Thymus (tissue), 11 donors: ENCODE data around the gene PLIN4. TPM values are rescaled to one million over a fixed set of nuclear protein-coding genes. Genes with fewer than 3 reads are reported as not detected.

Experiments used
- DNase-seq, 9 donors: peaks; one replicate each; pipeline ENCODE4 v3.0.0-alpha.2; 2013; ENCODE audit warnings: low spot score in 9 of 9, low read depth in 6 of 9, missing footprints in 1 of 9
- H3K27ac ChIP-seq, 2 donors: one replicate each; pipeline ENCODE4 v1.5.1; 2013; ENCODE audit warnings: control low read depth in 1 of 2, low read depth in 1 of 2, low read length in 1 of 2, mild to moderate bottlenecking in 1 of 2, moderate library complexity in 1 of 2
- H3K27me3 ChIP-seq, 2 donors: one replicate each; pipeline ENCODE4 v1.5.1; 2013; ENCODE audit warnings: low read length in 1 of 2; ENCODE audit not compliant: control insufficient read depth in 2 of 2, insufficient read depth in 1 of 2
- H3K36me3 ChIP-seq, 2 donors: one replicate each; pipeline ENCODE4 v1.5.1; 2013; ENCODE audit warnings: low read length in 1 of 2, mild to moderate bottlenecking in 1 of 2, moderate library complexity in 1 of 2; ENCODE audit not compliant: control insufficient read depth in 2 of 2, insufficient read depth in 2 of 2
- H3K4me1 ChIP-seq, 2 donors: one replicate each; pipeline ENCODE4 v1.5.1; 2013; ENCODE audit warnings: low read length in 2 of 2; ENCODE audit not compliant: control insufficient read depth in 2 of 2, insufficient read depth in 2 of 2
- H3K4me3 ChIP-seq, 2 donors: one replicate each; pipeline ENCODE4 v1.5.1; 2013; ENCODE audit warnings: low read length in 2 of 2, control low read depth in 1 of 2, mild to moderate bottlenecking in 1 of 2
- H3K9me3 ChIP-seq, 2 donors: one replicate each; pipeline ENCODE4 v1.5.1; 2013; ENCODE audit warnings: low read length in 1 of 2, mild to moderate bottlenecking in 1 of 2; ENCODE audit not compliant: control insufficient read depth in 2 of 2, insufficient read depth in 1 of 2
- WGBS: extraction: QIAGEN DNeasy Blood & Tissue Kit; methylation state at CpG from one replicate; pipeline ENCODE4 v1.1.7; 2013; 5-methylcytosine and 5-hydroxymethylcytosine counted together
- polyA plus RNA-seq: library from polyadenylated mRNA; stranded (reverse); fragments of 200-250 nt; gene quantifications from one replicate; pipeline ENCODE4 v1.2.3, GENCODE V29; 2013
- total RNA-seq: library from RNA; stranded (reverse); fragments of 120-200 nt; gene quantifications from one replicate; pipeline ENCODE4 v1.2.4, GENCODE V29; 2013
- donor health status: healthy.

PLIN4 gene
- total and polyA plus RNA-seq, 2 donors: 0.19 to 2.3 TPM

DNA sequence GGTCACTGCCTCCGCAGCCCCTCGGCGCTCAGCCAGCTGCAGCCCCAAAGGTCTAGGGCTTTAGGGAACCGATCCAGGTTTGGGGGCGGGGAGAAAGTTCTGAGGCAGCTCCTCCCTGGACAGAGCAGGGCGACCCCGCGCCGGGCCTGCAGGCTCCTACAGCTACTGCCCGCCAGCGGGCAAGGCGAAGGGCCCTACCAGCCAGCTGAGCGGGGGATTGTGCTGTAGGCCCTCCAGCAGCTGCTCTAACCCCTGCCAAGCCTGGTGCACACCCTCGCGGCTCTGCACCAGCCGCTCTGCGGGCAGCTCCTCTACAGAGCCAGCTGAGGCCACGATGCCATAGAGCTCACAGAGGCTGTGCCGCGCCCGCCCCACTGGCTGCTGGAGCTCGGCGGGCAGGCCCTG lies 14.0 kb downstream of the PLIN4 start:
- H3K36me3 ChIP-seq: peaks cover 30 to 54% of the 10 kb centered on the region in 2 donors
- no peaks in the 10 kb centered on the region for H3K9me3 ChIP-seq
- no peak for DNase-seq
- H3K27ac ChIP-seq: no peak overlapping the region
- WGBS: 96% methylated on average over 23 of the region's 23 CpGs
- H3K27me3 ChIP-seq: no peaks in the 10 kb centered on the region
- no peak overlapping the region for H3K4me3 ChIP-seq
- H3K4me1 ChIP-seq: no peaks in the 10 kb centered on the region

DNA sequence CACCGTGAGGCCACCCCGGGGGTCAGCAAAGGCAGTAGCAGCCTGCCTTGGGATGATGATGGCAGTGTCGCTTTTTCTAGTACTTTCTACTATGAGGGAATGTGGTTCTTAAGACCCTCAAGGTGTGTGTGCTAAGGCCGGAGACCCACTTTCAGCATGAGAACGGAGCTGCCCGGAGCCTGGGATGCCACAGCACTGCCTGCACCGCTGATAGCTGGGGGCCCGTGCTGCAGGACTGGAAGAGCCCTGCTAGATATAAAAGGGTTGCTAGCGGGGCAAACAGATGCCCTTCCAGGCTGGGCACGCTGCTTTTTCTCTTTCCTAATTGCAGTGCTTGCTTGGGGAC lies 14.5 kb downstream of the PLIN4 start:
- Histone ChIP-seq H3K9me3 (no peaks in the 10 kb centered on the region), H3K4me3 (no peak overlapping the region), H3K36me3 (peaks cover 31 to 56% of the 10 kb centered on the region in 2 donors), H3K27me3 (no peaks in the 10 kb centered on the region), H3K4me1 (no peaks in the 10 kb centered on the region), H3K27ac (peak overlapping the region in 1 of 2 donors; percentile 8)
- WGBS: 98% methylated on average over 10 of the region's 10 CpGs
- DNase-seq: no peak

DNA sequence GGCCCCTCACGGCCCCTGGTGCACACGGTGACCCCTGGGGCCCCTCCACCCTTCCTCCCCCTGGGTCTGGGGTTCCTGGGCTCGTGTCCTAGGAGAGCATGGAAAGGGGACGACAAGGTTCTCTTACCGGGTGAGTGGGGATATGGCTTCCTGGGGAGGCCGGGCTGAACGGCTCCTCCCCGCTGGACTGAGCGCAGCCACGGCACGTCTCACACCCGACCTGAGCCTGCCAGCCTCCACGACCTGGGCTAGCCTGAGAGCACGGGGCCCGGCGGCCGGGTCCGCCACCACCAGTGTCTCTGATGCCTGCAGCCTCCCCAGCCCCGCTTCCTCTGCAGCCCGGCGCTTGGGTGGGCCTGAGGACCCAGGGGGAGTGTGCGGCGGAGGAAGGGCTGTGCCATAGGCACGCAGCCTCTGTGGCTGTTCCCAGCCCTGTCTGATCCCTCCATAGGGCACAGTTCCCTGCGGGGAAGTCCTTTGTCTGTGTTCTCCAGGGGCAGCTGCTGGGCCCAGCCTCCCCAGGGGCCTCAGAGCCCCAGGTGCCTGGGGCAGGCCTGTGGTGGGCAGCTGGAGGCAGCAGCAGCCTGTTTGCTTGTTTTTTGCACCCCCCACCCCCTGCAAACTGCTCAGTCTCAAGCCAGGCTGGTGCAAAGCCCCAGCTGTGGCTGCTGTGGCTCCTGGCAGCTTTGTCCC lies 15.0 kb downstream of the PLIN4 start:
- Histone ChIP-seq H3K4me3 (no peak overlapping the region), H3K36me3 (peaks cover 36 to 61% of the 10 kb centered on the region in 2 donors), H3K27ac (peak overlapping the region in 1 of 2 donors; percentile 8), H3K4me1 (no peaks in the 10 kb centered on the region), H3K9me3 (no peaks in the 10 kb centered on the region), H3K27me3 (no peaks in the 10 kb centered on the region)
- DNase-seq: no peak
- WGBS: 98% methylated on average over 25 of the region's 25 CpGs

DNA sequence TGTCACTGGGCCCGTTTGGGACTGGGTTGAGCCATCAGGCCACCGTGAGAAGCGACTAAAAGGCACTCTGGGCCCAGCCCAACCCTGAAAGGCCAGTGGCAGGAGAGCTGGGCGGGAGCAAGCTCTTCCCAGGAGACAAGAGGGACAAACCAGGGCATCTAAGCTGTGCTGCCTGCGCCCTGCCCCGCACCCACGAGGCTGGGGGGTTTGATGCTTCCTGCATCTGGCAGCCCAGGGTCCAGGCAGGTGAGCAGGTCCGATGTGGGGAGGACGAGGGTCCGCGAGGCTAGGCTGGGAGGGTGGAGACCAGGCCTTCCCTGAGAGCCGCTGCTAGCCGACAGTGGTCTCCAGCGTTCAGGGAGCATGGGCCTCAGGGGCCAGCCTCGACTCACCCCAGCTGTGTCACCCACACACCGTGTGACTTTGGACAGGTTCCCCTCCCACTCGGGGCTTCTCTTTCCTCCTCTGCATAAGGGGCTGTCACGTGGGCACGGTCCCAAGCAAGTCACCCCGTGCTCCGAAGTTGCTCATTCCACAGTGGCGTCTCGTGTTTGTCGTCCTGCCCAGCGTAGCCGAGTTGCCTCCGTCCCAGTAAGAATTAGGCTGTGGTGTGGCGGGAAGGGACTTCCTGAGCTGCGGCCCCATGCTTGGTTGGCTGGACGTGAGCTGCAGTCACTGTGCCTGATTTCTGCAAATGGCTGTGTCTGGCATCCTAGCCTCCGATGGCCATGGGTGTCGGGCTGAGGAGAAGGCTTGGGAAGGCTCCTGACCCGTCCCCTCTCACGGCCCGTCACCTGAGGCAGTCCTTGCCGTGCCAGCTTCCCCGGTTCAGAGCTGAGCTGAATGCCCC lies 15.8 kb downstream of the PLIN4 start:
- H3K4me3 ChIP-seq: no peak overlapping the region
- H3K27me3 ChIP-seq: no peaks in the 10 kb centered on the region
- 97% methylated on average over 37 of the region's 37 CpGs for WGBS
- H3K36me3 ChIP-seq: peaks cover 44 to 68% of the 10 kb centered on the region in 2 donors
- no peak overlapping the region for H3K27ac ChIP-seq
- H3K9me3 ChIP-seq: no peaks in the 10 kb centered on the region
- no peak for DNase-seq
- H3K4me1 ChIP-seq: no peaks in the 10 kb centered on the region

DNA sequence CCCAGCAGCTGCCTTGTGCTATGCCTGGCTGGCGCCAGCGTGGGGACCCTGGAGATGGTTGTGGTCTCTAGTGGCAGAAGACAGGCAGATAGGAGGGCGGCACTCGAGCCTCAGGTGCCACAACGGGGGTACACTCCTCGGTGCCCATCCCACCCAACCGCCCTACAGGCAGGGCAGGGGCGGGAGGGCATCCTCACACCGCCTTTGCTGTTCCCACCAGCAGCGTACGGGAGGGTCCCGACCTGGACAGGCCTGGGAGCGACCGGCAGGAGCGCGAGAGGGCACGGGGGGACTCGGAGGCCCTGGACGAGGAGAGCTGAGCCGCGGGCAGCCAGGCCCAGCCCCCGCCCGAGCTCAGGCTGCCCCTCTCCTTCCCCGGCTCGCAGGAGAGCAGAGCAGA lies 16.6 kb downstream of the PLIN4 start:
- Histone ChIP-seq H3K4me1 (no peaks in the 10 kb centered on the region), H3K27me3 (no peaks in the 10 kb centered on the region), H3K9me3 (no peaks in the 10 kb centered on the region), H3K27ac (no peak overlapping the region), H3K36me3 (peaks cover 46 to 77% of the 10 kb centered on the region in 2 donors), H3K4me3 (no peak overlapping the region)
- 97% methylated on average over 25 of the region's 25 CpGs for WGBS
- DNase-seq: no peak

DNA sequence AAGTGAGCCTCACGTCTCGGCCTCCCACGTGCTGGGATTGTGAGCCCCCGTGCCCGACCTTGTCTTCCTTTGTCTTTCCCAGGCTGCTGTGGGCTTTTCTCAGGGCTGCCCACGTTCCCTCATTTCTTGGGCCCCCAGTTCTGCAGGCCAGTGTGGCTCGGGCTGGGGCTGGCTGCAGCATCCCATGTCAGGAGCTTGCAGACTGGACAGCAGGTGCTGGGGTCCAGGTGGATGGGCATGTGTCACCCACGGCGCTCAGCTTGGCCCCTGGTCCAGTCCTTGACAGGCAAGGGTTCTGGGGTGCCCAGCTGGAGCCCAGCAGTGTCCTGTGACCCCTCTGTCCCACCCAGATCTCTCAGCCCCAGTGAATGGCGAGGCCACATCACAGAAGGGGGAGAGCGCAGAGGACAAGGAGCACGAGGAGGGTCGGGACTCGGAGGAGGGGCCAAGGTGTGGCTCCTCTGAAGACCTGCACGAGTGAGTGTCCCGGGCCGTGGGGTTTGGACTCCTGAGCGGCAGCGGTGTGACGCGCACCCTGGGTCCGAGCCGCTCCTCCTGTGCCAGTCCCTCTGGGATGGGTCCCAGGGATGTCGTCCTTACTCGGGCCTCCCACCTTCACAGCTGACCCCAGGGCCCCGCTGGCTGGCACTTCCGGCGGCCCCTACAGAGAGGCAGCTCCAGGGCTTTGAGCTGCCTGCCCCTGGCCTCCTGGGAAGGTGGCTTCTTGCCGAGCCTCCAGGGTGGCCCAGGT lies 17.3 kb downstream of the PLIN4 start:
- WGBS: 98% methylated on average over 29 of the region's 29 CpGs
- DNase-seq: no peak
- Histone ChIP-seq H3K4me1 (no peaks in the 10 kb centered on the region), H3K36me3 (peaks cover 52 to 83% of the 10 kb centered on the region in 2 donors), H3K4me3 (no peak overlapping the region), H3K27ac (no peak overlapping the region), H3K9me3 (no peaks in the 10 kb centered on the region), H3K27me3 (no peaks in the 10 kb centered on the region)

DNA sequence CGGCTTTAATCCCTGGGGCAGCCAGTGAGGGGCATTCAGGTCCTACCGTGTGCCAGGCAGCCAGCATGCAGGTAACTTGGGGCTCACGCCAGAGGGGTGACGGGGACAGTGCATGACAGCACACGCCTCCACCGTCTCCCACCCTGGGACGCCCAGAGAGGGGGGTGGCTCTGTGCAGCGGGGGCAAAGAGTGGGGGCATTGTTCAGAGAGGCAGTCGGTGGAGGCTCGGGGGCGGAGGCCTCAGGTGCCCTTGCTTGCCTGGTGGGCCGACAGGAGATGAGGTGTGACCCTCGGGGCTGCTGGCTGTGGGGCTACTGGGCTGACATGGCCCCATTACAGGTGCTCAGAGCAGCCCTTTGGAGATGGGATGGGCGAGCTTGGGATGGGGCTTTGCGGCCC lies 18.4 kb downstream of the PLIN4 start:
- WGBS: over 99% methylated on average over 15 of the region's 15 CpGs
- Histone ChIP-seq H3K9me3 (no peaks in the 10 kb centered on the region), H3K4me1 (no peaks in the 10 kb centered on the region), H3K27me3 (no peaks in the 10 kb centered on the region), H3K36me3 (peaks cover 56 to 84% of the 10 kb centered on the region in 2 donors), H3K27ac (no peak overlapping the region), H3K4me3 (no peak overlapping the region)
- DNase-seq: no peak

DNA sequence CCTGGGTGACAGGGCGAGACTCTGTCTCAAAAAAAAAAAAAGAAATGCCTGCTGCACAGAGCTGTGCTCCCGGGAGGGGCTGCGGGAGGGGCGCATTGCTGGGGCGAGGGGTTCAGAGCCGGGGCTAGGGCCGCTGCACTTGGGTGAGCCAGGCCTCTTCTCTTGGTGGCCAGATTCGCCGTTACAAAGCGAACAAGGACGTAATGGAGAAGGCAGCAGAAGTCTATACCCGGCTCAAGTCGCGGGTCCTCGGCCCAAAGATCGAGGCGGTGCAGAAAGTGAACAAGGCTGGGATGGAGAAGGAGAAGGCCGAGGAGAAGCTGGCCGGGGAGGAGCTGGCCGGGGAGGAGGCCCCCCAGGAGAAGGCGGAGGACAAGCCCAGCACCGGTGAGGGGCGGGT lies 19.0 kb downstream of the PLIN4 start:
- 96% methylated on average over 23 of the region's 23 CpGs for WGBS
- Histone ChIP-seq H3K4me3 (no peak overlapping the region), H3K4me1 (no peaks in the 10 kb centered on the region), H3K27me3 (no peaks in the 10 kb centered on the region), H3K27ac (no peak overlapping the region), H3K9me3 (no peaks in the 10 kb centered on the region), H3K36me3 (peaks cover 58 to 83% of the 10 kb centered on the region in 2 donors)
- no peak for DNase-seq

DNA sequence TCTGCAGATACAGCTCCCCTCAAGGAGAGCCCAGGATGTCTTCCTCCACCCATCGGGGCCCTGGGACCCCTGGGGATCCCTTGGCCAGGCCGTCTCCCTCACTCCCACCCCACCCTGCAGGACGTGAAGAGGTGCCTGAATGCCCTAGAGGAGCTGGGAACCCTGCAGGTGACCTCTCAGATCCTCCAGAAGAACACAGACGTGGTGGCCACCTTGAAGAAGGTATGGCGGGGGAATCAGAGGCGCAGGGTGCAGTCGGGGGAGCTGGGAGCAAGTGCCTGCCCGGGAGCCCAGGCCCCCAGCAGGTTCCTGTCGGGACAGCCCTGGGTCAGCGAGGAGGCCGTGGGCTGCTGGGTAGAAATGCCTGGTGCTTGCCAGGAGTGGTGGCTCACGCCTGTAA lies 19.6 kb downstream of the PLIN4 start:
- Histone ChIP-seq H3K9me3 (no peaks in the 10 kb centered on the region), H3K4me1 (no peaks in the 10 kb centered on the region), H3K4me3 (no peak overlapping the region), H3K27me3 (no peaks in the 10 kb centered on the region), H3K36me3 (peaks cover 62 to 88% of the 10 kb centered on the region in 2 donors), H3K27ac (no peak overlapping the region)
- no peak for DNase-seq
- WGBS: 98% methylated on average over 12 of the region's 12 CpGs
